Measurements from ENCODE around the gene CRB3. TPM values are rescaled to one million over a fixed set of nuclear protein-coding genes. Genes with fewer than 3 reads are reported as not detected.

CRB3 gene
- total RNA-seq, 1 experiment from 2014 or later: 13.6 TPM

DNA sequence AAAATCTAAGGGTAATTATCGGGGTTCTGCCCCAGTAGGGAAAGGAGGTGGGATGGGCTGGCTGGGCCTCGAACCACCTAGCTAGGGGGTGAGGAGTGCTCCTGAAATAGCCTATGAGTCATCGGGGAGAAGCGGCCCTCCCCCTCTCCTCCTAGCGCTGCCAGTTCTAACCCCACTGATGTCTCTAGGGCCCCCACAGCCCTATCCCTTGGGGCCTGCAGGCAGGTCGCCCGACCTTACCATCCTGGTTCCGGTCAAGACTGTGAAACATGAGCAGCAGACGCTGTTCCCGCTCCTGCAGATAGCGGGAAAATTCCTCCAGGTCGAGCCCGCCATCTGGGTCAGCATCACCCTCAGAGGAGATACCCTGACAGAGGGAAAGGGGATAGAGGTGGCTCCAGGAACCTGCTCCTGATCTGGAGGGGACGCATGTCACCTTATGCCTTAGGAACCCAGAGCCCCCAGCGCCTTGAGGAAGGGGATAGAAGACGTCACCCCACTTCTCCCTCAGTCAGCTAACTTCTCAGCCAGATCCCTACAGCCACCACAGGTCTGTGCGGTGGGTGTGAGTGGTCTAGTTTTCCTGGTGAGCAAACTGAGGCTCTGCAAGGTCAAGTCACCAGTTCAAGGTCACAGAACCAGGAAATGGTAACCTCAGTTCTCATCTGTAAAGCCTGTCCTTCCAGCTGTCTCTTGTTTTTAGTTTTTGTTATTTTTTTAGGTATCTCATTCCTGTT is 5.9 kb upstream of the CRB3 start:
- Mint-ChIP-seq H3K4me1 (ENCODE audit: insufficient read depth, unreplicated experiment) (peaks cover 10% of the 10 kb centered on the region), H3K27me3 (ENCODE audit: insufficient read depth, unreplicated experiment) (no peaks in the 10 kb centered on the region), H3K4me3 (ENCODE audit: unreplicated experiment) (peak overlapping the region; percentile 80), H3K27ac (ENCODE audit: low read depth, unreplicated experiment) (peak overlapping the region; percentile 73), H3K9me3 (ENCODE audit: unreplicated experiment) (no peaks in the 10 kb centered on the region), H3K36me3 (ENCODE audit: insufficient read depth, unreplicated experiment) (peaks cover 29% of the 10 kb centered on the region)
- DNase-seq (ENCODE audit: unreplicated experiment): no peak
- no TSS peak for BruUV-seq (replicated peaks)
- TF ChIP-seq, protein P1, sequence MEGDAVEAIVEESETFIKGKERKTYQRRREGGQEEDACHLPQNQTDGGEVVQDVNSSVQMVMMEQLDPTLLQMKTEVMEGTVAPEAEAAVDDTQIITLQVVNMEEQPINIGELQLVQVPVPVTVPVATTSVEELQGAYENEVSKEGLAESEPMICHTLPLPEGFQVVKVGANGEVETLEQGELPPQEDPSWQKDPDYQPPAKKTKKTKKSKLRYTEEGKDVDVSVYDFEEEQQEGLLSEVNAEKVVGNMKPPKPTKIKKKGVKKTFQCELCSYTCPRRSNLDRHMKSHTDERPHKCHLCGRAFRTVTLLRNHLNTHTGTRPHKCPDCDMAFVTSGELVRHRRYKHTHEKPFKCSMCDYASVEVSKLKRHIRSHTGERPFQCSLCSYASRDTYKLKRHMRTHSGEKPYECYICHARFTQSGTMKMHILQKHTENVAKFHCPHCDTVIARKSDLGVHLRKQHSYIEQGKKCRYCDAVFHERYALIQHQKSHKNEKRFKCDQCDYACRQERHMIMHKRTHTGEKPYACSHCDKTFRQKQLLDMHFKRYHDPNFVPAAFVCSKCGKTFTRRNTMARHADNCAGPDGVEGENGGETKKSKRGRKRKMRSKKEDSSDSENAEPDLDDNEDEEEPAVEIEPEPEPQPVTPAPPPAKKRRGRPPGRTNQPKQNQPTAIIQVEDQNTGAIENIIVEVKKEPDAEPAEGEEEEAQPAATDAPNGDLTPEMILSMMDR (IDR thresholded peaks at IDR 0.05; ENCODE audit: unreplicated experiment): no peak
- ChIA-PET CTCF (no interaction called here), POLR2A (no interaction called here)
- intact Hi-C loops (cut with micrococcal nuclease): no loop called here

DNA sequence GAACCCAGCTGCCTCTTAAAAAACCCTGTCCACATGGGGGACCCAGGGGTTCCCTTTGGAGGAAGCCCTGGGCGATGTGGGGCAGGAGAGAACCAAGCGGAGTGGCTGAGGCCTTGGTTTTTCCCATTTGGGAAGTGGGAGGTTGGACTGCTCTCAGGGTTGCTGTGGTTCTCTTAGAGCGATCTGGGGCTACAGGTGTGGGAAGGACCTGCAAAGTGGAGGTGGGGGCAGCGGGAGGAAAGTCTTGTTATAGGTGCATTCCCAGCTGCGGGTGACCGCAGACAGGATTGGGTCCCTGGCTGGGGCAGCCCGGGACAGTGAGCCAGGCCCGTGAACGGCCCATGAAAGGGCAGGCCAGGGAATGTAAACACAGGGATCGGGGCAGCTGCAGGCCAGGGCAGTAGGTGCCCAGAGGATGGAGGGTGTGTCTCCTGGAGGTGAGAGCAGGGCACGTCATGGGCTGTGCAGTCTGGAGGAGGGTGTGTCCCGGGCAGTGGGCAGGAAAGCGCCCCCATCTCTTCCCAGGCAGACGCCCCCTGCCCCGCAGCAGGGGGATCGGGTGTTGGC is 5.3 kb upstream of the CRB3 start:
- Mint-ChIP-seq H3K27ac (ENCODE audit: low read depth, unreplicated experiment) (peak overlapping the region; percentile 73), H3K27me3 (ENCODE audit: insufficient read depth, unreplicated experiment) (no peaks in the 10 kb centered on the region)
- intact Hi-C loops (cut with micrococcal nuclease): no loop called here

DNA sequence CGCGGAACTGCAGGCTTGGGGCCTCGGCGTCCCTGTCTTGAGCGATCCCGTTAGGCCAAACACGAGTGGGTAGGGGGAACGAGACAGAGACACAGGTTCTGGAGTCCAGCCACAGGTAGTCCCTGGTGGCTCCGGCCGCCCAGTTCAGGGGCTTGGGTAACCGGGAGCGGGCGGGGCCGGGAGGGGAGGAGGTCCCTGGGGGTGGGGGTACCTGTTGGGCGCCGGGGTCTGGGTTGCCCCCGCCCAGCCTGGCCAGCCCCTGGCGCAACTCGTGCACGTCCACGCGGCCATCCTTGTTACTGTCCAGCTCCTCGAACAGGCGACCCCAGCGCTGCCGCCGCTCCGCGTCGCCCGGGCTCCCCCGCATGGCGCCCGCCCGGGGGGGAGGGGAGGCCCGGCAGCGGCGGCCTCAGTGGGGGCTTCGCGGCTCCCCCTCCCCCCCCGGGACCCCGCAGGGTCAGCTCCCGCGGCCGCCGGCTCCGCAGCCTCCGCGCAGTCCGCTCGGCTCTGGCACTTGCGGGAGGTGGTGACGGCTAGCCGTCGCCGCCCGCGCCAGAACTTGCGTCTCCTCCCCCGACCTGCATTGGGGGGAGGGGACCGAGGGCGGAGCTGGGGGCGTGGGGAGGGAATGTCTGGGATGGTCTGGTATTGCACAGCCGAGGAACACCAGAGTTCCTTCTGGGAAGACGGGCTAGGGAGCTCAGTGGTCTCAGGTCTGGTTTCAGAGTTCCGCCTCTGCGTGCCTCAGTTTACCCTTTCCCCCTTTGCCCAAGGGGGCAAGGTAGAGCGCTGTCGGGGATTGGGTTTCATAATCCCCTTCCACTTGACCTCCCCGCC is 4.6 kb upstream of the CRB3 start, which contains the start of gene SLC25A23:
Gene SLC25A23, minus strand, starts transcription at position 531 of the 837 bp plus-strand sequence. Its CDS starts 164 bp downstream, at position 367.
- H3K4me1 Mint-ChIP-seq (ENCODE audit: insufficient read depth, unreplicated experiment): peaks cover 10% of the 10 kb centered on the region
- H3K27ac Mint-ChIP-seq (ENCODE audit: low read depth, unreplicated experiment): peak within 1 kb of the TSS; percentile 73
- H3K9me3 Mint-ChIP-seq (ENCODE audit: unreplicated experiment): no peaks in the 10 kb centered on the region
- ChIA-PET CTCF (no interaction called here), POLR2A (interaction anchor here (0.6 to 1.3 kb wide), 8 partner anchors 34 to 307 kb away, joined by 3 to 9 read pairs (median 4); partner anchors contain the start of genes ALKBH7 and SH2D3A)
- no TSS peak for BruUV-seq (replicated peaks)
- intact Hi-C loops (cut with micrococcal nuclease): no loop called here
- no peaks in the 10 kb centered on the region for H3K27me3 Mint-ChIP-seq (ENCODE audit: insufficient read depth, unreplicated experiment)
- DNase-seq (ENCODE audit: unreplicated experiment): peak; percentile 76
- peaks cover 19% of the 10 kb centered on the region for H3K36me3 Mint-ChIP-seq (ENCODE audit: insufficient read depth, unreplicated experiment)
- TF ChIP-seq, protein P1 (IDR thresholded peaks at IDR 0.05; ENCODE audit: unreplicated experiment): no peak
- peak within 1 kb of the TSS; percentile 80 for H3K4me3 Mint-ChIP-seq (ENCODE audit: unreplicated experiment)

More for the DNA sequence above, 5.3 kb upstream of the CRB3 start:
- TF ChIP-seq, protein P1 (IDR thresholded peaks at IDR 0.05; ENCODE audit: unreplicated experiment): no peak
- peak overlapping the region; percentile 80 for H3K4me3 Mint-ChIP-seq (ENCODE audit: unreplicated experiment)
- peaks cover 24% of the 10 kb centered on the region for H3K36me3 Mint-ChIP-seq (ENCODE audit: insufficient read depth, unreplicated experiment)
- no TSS peak for BruUV-seq (replicated peaks)
- POLR2A ChIA-PET: interaction anchor here (0.6 to 1.3 kb wide), 4 partner anchors 33 to 280 kb away, joined by 4 to 9 read pairs (median 4); partner anchors contain the start of gene ALKBH7
- H3K4me1 Mint-ChIP-seq (ENCODE audit: insufficient read depth, unreplicated experiment): peaks cover 10% of the 10 kb centered on the region
- CTCF ChIA-PET: no interaction called here
- no peak for DNase-seq (ENCODE audit: unreplicated experiment)
- H3K9me3 Mint-ChIP-seq (ENCODE audit: unreplicated experiment): no peaks in the 10 kb centered on the region

Data from MCF 10A (cell line).